ENCODE measurements around the gene PRR7.

The PRR7 gene

DNA sequence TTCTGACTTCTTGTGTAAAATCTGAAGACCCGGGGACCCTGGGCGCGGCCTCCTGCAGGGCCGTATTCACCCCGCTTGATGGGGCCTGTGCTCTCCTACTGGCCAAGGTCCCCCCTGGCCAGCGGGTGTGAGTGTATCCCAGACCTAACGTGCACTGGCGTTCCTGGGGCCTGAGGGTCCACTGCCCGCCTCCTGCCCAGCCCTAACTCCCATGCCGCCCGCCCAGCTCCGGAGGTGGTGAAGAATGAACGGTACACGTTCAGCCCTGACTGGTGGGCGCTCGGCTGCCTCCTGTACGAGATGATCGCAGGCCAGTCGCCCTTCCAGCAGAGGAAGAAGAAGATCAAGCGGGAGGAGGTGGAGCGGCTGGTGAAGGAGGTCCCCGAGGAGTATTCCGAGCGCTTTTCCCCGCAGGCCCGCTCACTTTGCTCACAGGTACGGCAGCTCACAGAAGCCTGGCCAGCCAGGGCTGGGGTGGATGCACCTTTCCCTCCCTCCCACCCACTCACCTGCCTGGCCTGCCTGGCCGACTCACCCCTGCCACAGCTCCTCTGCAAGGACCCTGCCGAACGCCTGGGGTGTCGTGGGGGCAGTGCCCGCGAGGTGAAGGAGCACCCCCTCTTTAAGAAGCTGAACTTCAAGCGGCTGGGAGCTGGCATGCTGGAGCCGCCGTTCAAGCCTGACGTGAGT lies 10.6 kb upstream of the PRR7 start:
- peaks cover 89% of the 10 kb centered on the region for H3K36me3 ChIP-seq
- H3K4me3 ChIP-seq = no peak overlapping the region
- peak overlapping the region; percentile 35; the same call in 1 of the 2 replicates for H3K27ac ChIP-seq
- no peak overlapping the region for H3K4me2 ChIP-seq
- H4K20me1 ChIP-seq = peaks cover 6% of the 10 kb centered on the region; the same call in 1 of the 2 replicates
- no peaks in the 10 kb centered on the region for H3K9me3 ChIP-seq
- H3K9ac ChIP-seq = no peak overlapping the region
- H3K27me3 ChIP-seq = no peaks in the 10 kb centered on the region
- no peak for TF ChIP-seq Cebpa-rat (IDR thresholded peaks at IDR 0.05)
- peaks cover 51% of the 10 kb centered on the region for H3K4me1 ChIP-seq

DNA sequence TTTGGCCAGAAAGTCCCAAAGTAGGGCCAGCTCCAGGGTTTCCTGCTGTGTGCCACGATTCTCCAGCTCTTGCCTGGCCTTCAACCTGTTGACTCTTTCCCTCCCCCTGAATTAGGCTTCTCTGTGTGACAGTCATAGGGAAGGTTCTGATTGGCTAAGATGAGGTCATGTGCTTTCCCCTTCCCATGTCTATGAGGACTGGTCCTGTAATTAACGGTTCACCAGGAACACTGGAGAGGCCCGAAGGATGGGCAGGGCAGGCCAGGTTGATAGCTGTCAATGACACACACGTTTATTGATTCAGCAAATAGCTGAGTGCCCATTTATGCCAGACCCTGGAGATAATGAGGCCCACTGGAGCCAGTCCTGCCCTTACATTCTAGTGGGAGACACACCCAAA lies 9.0 kb upstream of the PRR7 start:
- Histone ChIP-seq H3K4me2 (no peak overlapping the region), H3K9ac (no peak overlapping the region), H3K9me3 (no peaks in the 10 kb centered on the region), H3K4me1 (peaks cover 41% of the 10 kb centered on the region), H3K4me3 (no peak overlapping the region), H3K36me3 (peaks cover 100% of the 10 kb centered on the region), H3K27me3 (no peaks in the 10 kb centered on the region), H3K27ac (no peak overlapping the region), H4K20me1 (peaks cover 9% of the 10 kb centered on the region; the same call in 1 of the 2 replicates)
- TF ChIP-seq Cebpa-rat (IDR thresholded peaks at IDR 0.05) = no peak

DNA sequence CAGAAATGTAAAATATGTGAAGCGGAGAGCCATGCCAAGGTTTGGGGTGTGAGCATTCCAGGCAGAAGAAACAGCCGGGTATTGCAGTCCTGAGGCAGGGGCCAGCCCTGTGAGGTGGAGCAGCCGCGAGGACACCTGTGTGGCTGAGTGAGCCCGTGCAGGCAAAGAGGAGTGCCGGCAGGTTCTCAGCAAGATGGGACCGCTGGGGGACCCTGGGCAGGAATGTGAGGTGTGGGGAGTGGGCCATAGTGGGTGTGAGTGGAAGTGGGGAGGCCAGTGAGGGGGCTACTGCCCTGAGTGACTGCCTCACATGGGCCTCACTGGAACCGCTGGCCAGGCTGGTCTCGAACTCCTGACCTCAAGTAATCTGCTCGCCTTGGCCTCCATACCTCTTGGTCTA lies 8.1 kb upstream of the PRR7 start:
- H3K4me3 ChIP-seq = no peak overlapping the region
- no peak overlapping the region for H3K4me2 ChIP-seq
- peaks cover 100% of the 10 kb centered on the region for H3K36me3 ChIP-seq
- no peaks in the 10 kb centered on the region for H3K27me3 ChIP-seq
- no peaks in the 10 kb centered on the region for H3K9me3 ChIP-seq
- TF ChIP-seq Cebpa-rat (IDR thresholded peaks at IDR 0.05) = no peak
- H3K4me1 ChIP-seq = peaks cover 32% of the 10 kb centered on the region
- no peak overlapping the region for H3K9ac ChIP-seq
- H4K20me1 ChIP-seq = peaks cover 9% of the 10 kb centered on the region; the same call in 1 of the 2 replicates
- no peak overlapping the region for H3K27ac ChIP-seq

DNA sequence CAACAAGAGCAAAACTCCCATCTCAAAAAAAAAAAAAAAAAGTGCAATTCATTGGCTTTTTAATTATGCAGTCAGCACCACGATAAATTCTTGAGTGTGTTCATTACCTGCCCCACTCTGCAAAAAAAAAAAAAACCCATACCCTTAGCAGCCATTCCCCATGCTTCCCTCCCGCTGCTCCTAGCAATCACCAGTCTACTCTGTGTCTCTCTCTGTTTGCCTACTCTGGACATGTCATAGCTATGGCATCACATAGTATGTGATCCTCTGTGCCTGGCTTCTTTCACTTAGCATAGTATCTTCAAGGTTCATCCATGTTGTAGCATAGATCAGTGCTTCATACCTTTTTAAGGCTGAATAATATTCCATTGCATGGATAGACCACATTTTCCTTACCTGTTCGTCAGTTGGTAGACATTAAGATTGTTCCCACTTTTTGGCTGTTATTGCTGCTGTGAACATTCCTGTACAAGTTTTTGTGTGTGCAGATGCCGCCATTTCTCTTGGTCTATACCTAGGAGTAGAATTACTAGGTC lies 7.0 kb upstream of the PRR7 start:
- Histone ChIP-seq H3K36me3 (peaks cover 94% of the 10 kb centered on the region), H3K4me3 (no peak overlapping the region), H3K27ac (no peak overlapping the region), H3K9ac (no peak overlapping the region), H3K4me2 (no peak overlapping the region), H3K4me1 (peaks cover 29% of the 10 kb centered on the region), H3K27me3 (no peaks in the 10 kb centered on the region), H3K9me3 (no peaks in the 10 kb centered on the region), H4K20me1 (peaks cover 9% of the 10 kb centered on the region; the same call in 1 of the 2 replicates)
- no peak for TF ChIP-seq Cebpa-rat (IDR thresholded peaks at IDR 0.05)

DNA sequence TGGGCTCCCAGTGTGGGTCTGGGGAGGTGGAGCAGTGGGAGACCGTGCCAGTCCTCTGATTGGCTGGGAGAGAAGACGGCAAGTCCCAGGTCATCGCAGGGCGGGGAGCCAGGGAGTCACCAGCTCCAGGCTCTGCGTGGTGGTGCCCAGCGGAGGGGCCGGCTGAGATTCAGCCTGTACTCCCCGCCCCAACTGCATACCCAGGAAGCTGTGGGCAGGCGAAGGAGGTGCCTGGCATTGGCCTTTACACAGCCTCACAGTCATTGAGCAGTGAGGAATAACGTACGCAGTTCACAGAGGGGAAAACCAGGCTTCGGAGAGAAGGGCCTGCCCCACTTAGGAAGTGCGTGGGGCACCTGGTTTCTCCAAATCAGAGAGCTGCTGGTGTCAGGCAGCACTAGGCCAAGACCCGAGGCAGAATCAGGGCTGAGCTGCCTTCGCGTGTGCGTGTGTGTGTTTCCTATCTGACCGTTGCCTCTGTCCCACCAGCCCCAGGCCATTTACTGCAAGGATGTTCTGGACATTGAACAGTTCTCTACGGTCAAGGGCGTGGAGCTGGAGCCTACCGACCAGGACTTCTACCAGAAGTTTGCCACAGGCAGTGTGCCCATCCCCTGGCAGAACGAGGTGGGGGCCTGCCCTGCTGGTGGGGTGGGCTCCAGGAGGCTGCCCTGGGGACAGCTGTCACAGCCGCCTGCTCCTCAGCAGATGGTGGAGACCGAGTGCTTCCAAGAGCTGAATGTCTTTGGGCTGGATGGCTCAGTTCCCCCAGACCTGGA lies 6.2 kb upstream of the PRR7 start:
- no peak overlapping the region for H3K4me3 ChIP-seq
- H3K4me2 ChIP-seq = peak overlapping the region; percentile 19; the same call in 1 of the 2 replicates
- peak overlapping the region; percentile 41; the same call in 1 of the 2 replicates for H3K27ac ChIP-seq
- peaks cover 9% of the 10 kb centered on the region; the same call in 1 of the 2 replicates for H4K20me1 ChIP-seq
- H3K9ac ChIP-seq = 0 out of 2 replicates have a peak overlapping the region, but pooled peaks have one; percentile 34
- H3K36me3 ChIP-seq = peaks cover 86% of the 10 kb centered on the region
- H3K4me1 ChIP-seq = peaks cover 36% of the 10 kb centered on the region
- TF ChIP-seq Cebpa-rat (IDR thresholded peaks at IDR 0.05) = no peak
- H3K27me3 ChIP-seq = no peaks in the 10 kb centered on the region
- H3K9me3 ChIP-seq = no peaks in the 10 kb centered on the region

DNA sequence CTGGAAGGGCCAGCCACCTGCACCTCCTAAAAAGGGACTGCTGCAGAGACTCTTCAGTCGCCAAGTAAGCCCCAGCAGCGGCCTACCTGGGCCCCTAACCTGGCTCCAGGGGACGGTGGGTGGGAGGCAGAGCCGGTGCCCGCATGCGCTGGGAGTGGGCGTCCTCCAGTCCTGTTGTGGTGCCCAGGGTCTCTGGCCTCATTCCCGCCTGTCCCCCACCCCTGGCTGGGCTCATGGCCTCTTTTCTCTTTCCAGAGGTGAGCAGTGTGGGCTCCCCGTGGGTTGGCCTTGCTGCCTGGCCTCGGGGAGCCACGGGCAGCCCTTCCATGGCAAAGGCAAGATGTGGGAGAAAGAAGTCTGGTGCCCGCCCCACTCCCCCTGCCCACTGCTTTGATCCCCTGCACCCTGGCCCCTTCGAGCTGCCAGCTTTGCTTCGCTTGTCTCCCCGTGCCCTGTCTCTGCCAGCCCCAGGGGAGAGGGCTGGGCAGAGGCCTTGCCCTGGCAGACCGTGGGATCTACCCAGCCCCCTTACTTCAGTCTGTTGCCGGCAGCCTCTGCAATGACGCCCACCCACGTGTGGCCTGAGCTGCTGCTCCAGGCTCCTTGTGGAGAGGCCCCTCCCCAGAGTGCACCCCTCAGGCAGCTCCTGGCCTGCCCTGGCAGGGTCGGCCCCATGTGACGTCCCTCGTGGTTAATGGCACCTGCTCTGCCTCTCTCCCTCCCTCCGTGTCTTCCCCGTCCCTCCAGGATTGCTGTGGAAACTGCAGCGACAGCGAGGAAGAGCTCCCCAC lies 5.4 kb upstream of the PRR7 start:
- Histone ChIP-seq H3K4me2 (peak overlapping the region; percentile 19; the same call in 1 of the 2 replicates), H3K9ac (no peak overlapping the region), H4K20me1 (peaks cover 9% of the 10 kb centered on the region; the same call in 1 of the 2 replicates), H3K4me3 (no peak overlapping the region), H3K36me3 (peaks cover 78% of the 10 kb centered on the region), H3K4me1 (peaks cover 44% of the 10 kb centered on the region), H3K27me3 (no peaks in the 10 kb centered on the region), H3K9me3 (no peaks in the 10 kb centered on the region), H3K27ac (peak overlapping the region; percentile 41)
- TF ChIP-seq Cebpa-rat (IDR thresholded peaks at IDR 0.05) = no peak

DNA sequence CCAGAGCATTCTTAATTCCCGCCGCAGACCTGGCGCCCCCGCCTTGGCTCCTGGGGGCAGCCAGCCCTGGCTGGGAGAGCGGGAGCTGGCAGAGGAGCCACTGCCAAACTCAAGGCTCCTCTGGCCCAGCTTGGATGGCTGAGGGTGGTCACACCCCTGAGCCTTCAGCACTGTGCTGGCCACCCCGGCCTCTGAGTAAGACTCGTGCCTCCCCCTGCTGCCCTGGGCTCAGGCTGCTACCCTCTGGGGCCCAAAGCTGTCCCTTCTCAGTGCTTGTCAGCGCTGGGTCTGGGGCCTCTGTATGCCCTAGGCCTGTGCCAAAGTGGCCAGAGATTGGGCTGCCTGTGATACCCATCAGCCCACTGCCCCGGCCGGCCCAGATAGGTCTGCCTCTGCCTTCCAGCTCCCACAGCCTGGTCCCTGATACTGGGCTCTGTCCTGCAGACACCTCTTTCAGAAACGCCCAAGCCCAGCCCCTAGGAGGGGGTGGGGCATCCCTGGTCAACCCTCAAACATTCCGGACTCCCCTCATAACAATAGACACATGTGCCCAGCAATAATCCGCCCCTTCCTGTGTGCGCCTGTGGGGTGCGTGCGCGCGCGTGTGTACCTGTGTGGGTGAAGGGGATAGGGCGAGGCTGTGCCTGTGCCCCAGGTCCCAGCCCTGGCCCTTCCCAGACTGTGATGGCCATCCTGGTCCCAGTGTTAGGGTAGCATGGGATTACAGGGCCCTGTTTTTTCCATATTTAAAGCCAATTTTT lies 4.4 kb upstream of the PRR7 start:
- Histone ChIP-seq H3K27ac (no peak overlapping the region), H3K27me3 (no peaks in the 10 kb centered on the region), H3K9me3 (no peaks in the 10 kb centered on the region), H3K4me1 (peaks cover 45% of the 10 kb centered on the region), H3K4me3 (no peak overlapping the region), H3K4me2 (no peak overlapping the region), H3K9ac (no peak overlapping the region), H3K36me3 (peaks cover 67% of the 10 kb centered on the region), H4K20me1 (peaks cover 9% of the 10 kb centered on the region; the same call in 1 of the 2 replicates)
- no peak for TF ChIP-seq Cebpa-rat (IDR thresholded peaks at IDR 0.05)

DNA sequence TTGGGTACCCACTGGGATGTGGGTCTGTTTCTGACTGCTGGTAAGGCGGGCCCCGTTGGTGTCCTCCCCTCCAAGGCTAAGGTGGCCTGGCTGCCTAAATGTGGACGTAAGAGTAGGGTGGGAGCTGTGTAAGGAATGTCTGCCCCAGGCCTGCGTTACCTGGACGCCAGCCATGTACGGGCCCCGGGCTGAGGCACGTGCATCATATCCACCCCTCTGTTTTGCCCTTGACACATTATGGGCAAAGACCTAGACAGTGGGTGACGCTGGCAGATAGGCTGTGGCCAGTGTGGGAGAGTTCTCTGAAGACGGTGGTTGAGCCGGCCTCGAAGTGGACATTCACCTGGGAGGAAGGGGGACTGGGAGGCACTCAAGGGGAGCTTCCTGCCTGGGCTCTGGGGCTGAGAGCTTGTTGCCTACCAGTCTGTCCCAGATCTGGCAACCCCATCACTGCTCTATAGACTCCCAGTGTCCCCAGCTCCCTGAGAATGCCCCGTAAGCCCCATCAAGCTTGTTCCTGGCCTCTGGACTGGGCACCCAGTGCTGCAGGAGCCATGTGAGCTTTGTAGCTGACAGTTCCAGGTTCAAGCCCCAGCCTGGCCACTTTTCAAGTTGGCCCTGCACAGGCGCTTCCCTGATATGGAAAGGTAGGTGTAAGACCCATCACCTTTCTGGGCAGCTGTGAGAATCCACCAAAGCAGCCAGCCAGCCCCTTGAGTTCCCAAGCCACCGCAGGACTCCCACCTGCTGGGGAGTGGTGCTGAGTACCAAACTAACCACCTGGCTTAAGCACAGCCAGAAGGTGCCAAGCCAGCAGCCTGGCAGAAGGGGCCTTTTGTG lies 3.2 kb upstream of the PRR7 start:
- no peak for TF ChIP-seq Cebpa-rat (IDR thresholded peaks at IDR 0.05)
- Histone ChIP-seq H3K4me2 (no peak overlapping the region), H3K27me3 (no peaks in the 10 kb centered on the region), H3K4me1 (peaks cover 55% of the 10 kb centered on the region), H3K27ac (no peak overlapping the region), H4K20me1 (peaks cover 10% of the 10 kb centered on the region; the same call in 1 of the 2 replicates), H3K4me3 (no peak overlapping the region), H3K9me3 (no peaks in the 10 kb centered on the region), H3K36me3 (peaks cover 56% of the 10 kb centered on the region), H3K9ac (no peak overlapping the region)

Data from BLaER1 (cell line).